ENCODE measurements around the gene HRG.
"Not testable (repeated sequence)": the region's sequence is repeated elsewhere in the genome, so short reads cannot be mapped to it uniquely, and the experiment has no call there.

HRG gene

DNA sequence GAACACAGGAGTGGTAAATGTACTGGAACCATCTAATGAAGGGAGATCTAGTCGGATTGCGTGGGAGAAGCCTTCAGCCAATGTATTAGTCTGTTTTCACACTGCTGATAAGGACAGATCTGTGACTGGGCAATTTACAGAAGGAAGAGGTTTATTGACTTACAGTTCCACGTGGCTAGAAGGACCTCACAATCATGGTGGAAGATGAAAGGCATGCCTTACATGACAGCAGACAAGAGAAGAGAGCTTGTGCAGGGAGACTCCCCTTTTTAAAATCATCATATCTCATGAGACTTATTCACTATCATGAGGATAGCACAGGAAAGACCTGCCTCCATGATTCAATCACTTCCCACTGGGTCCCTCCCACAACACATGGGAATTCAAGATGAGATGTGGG, 17.0 kb downstream of the HRG start:
- no peak for DNase-seq

DNA sequence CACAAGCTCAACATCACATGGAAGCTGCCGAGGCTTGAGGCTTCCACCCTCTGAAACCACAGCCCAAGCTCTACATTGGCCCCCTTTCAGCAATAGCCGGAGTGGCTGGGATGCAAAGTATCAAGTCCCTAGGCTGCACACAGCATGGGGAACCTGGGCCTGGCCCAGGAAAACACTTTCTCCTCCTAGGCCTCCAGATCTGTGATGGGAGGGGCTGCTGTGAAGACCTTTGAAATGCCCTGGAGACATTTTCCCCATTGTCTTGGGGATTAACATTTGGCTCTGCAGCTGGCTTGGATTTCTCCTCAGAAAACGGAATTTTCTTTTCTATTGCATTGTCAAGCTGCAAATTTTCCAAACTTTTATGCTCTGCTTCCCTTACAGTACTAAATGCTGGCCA, 18.2 kb downstream of the HRG start:
- no peak for DNase-seq

DNA sequence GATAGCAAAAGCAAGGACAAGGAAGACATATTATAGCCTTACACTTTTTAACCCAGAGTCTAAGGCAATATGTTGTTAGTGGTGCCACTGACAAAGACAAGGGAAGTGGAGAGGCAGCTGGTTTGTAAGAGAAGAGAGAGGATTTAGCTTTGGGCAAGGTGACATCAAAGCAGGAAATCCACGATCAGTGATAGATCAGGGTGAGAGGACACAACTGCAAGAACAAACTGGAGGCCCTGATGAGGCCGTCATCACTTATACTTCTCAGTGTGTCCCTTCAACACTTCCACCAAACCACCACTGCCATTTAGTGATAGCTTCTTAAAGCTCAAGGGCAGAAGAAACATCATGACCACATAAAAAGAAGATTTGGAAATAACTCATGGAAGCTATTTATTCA, 20.7 kb downstream of the HRG start:
- not testable (repeated sequence) for DNase-seq

DNA sequence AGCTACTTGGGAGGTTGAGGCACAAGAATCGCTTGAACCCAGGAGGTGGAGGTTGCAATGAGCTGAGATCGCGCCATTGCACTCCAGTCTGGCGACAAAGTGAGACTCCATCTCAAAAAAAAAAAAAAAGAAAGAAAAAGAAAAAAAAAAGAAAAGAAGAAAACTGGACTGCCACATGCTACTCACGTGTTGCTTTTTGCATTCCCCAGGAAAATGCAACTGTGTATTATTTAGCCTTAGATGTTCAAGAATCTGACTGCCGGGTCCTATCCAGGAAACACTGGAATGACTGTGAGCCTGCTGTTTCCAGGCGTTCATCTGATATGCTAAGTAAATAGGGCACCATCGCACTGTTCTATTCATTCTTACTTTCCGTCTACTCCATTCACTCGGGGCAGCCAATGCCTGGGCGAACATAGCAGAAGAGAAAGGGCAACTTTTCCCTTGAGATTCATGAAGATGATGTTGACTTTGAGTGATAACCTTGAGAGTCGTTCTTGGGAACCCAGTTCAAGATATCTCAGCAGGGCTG, 21.4 kb downstream of the HRG start:
- no peak for DNase-seq

DNA sequence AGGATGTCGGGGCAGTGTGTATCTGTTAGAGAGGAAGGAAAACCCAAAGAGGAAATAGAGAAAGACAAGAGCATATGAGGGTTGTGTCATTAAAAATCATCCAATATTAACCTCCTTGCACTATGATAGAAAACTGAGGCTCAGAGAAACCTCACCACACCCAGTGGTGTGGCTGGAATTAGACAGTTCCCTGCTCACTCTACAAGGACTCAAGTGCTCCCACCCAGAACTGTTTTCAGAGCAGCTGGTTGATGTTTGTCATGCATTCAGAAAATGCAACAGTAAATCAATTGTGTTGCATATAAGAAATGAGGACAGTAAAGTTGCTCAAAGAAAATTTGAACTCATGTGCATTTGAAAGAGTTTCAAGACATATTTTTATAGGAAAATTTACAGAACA, 24.5 kb downstream of the HRG start:
- DNase-seq = not testable (repeated sequence)

DNA sequence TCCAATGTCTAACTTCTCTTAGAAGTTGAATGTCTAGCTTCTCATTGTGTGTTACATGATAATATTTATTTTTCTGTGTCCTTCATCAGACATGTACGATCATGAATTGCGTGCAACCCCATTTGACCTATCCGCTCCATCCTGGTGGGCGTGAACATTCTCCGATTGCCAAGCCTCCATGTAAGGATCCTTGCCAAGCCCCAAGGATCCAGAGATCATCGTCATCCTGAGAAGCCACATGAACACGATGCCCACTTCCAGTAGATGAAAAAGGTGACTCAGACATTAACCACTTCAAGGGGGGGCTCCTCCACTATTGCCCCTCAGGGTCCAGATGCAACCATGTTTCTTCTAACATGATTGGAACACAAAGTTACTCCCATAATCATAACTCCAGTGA, 25.9 kb downstream of the HRG start:
- DNase-seq = no peak

DNA sequence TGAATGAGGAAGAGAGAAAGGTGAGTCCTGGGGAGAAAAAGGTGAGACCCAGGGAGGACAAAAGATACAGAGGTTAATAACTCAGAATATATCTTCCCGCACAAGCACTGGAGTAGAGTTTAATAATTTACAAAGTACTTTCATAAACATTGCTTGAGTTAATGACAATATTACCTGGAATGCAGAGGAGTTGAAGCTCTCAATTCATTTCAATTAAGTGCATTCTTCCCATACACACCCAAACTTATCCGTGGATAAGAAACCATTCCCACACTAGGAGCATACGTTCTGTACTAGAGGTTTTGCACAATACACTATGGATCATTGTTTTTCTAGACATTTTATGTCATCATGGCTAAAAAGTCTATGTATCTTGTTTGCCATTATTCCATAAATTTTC, 28.0 kb downstream of the HRG start:
- DNase-seq = no peak

DNA sequence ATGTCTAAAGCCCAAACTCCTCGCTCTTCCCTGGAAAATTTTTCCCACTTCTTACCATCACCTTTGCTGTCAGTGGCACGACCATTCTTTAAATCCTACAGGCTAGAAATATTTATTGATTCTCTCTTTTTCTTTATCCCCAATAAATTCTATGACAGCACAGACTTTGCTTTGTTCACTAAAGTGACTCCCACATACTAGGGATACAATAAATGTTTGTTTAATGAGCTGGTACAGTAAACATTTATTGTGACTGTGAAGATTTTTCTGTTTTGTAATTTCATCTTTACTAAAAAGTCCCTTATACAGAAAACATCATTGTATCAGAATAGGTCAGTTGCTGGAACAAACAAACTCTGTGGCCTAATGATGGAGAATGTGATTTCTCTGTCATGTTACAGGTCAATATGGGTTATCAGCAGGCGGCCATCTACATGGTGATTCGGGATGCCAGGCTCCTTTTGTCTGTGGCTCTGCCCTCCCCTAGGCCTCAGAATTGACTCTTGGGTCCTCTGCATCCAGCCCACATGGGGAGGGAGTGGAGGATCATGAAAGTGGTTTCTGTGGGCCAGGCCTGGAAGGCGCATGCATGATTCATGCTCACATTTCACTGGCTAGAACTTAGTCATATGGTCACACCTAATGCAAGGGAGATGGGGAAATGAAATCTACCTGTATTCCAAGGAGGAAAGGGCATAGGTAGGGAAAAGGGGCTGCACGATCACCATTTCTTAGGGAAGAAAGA, 28.6 kb downstream of the HRG start:
- no peak for DNase-seq

DNA sequence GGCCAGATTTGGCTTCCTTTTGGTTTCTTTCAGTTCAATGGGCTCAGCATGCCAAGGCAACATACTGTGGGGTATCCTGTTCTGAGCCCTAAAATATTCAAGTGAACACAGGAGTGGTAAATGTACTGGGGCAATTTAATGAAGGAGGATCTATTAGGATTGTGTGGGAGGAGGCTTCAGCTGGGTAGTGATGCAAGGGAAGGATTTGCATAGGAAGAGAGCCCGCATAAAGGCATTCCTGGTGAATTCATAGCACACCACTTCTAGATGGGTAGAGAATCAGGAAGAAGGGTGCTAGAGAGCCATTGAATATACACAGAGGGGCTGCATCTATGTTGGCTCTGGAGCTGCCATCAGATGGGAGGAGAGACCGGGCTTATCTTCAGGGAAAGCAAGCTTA, 30.7 kb downstream of the HRG start:
- no peak for DNase-seq

DNA sequence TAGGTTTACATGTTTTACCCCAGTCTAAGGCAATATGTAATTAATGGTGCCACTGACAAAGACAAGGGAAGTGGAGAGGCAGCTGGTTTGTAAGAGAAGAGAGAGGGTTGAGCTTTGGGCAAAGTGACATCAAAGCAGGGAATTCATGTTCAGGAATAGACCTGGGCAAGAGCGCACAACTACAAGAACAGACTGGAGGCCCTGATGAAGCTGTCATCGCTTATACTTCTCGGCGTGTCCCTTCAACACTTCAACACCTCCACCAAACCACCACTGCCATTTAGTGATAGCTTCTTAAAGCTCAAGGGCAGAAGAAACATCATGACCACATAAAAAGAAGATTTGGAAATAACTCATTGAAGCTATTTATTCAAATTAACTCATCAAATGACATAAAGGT, 31.7 kb downstream of the HRG start:
- DNase-seq = no peak

DNA sequence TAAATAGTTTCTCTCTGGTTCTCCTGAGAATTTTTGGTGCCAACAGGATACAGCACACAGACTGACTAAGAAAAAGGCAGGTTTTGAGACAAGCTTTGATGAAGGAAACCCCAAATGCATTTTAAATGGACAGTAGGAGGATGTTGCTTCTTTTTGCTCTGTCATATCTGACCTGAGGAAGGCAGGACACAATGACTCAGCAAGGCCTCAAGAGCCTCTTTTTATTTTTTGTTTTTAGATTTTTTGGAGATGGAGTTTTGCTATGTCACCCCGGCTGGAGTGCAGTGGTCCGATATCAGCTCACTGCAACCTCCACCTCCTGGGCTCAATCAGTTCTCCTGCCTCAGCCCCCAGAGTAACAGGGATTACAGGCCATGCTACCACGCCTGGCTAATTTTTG, 34.5 kb downstream of the HRG start:
- DNase-seq = no peak

DNA sequence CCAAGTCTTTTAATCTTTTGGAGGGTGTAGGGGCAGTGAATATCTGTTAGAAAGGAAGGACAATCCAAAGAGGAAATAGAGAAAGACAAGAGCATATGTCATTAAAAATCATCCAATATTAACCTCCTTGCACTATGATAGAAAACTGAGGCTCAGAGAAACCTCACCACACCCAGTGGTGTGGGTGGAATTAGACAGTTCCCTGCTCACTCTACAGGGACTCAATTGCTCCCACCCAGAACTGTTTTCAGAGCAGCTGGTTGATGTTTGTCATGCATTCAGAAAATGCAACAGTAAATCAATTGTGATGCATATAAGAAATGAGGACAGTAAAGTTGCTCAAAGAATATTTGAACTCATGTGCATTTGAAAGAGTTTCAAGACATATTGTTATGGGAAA, 36.6 kb downstream of the HRG start:
- DNase-seq = not testable (repeated sequence)

DNA sequence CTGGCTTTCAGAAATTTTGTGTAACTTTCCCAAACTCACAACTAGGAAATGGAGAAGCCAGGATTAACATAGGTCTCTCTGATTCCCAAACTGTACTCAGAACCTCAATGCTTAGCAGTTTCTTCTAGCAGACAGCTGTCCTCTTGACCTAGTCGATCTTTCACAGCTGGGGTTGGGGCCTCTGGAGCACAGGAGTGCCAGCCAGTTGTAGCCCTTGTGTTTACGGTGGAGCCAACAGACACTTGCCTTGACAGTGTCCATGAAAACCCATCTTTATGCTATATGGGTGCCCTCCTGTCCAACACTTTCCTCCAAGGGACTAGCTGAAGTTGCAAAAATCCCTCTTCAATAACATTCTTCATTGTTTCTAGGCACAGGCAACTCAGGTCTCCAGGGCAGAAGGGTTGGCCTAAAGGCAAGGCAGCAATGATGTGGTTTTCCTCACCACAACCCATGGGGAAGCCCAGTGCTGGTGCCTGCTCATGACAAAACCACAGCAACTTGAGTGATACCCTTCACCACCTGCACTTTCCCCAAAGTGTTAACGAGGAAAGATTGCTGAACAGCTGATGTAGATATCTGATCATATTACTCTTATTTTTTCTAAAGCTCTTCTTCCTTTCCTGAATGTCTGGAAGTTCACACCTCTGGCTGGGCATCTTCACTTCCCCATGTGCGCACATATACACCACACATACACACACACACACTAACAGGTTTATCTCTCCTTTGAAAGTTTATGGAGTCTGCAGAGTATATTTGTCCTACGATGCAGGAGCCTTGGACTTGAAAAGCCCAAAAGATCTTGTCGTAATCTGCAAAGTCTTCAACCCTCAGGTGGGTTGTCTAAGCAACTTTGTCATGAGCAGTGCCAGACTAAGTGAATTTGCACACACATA, 40.3 kb downstream of the HRG start:
- no peak for DNase-seq

DNA sequence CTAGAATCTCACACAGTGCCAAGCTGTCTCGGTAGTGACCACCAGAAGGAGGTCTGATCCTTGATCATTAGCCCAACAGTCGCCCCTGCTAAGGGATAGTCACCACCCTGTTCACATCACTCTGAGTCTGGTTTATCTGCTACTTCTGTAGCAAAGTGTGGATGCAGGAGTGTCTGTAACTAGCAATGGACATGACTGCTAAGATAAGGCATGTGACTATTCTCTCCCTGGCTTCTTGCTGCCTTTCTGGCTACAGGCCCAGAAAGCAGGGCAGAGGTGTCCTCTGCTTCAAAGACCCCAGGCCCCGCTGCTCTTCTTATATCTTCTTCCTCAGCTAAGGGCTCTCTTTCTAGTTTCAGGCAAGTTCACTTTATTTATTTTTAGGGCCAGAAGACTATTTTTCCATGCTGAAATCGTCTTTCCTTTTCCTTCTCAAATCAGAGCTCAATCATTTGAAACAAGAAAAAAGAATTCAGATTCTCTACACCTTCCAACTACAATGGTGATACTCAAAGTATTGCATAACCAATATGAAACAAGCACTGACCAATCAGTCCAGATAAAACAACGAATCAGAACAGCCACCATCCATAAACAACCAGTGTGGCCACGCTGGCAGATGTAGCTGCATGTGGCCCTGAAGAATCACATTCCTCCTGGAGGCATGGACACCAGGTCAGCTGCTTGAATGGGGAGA, 43.3 kb downstream of the HRG start:
- DNase-seq = no peak

DNA sequence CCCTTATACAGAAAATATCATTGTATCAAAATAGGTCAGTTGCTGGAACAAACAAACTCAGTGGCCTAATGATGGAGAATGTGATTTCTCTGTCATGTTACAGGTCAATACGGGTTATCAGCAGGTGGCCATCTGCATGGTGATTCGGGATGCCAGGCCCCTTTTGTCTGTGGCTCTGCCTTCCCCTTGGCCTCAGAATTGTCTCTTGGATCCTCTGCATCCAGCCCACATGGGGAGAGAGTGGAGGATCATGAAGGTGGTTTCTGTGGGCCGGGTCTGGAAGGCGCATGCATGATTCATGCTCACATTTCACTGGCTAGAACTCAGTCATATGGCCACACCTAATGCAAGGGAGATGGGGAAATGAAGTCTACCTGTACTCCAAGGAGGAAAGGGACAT, 44.9 kb downstream of the HRG start:
- DNase-seq = not testable (repeated sequence)

DNA sequence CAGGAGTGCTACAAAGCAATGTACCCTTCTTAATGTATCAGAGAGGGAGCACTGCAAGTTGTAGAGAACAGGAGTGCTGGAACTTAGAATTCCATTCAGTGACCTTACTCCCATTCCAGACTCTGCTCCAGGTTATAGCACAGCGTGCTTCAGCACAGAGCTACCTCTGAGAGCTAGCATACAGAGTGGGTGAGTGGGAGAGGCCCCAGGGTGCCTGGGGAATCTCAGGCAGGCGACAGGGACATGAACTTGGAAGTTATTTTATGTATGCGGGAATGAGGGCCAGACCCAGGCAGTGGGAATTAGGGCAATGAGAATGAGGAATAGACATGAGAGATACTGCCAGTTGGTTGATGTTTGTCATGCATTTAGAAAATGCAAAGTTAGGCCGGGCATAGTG, 47.7 kb downstream of the HRG start:
- no peak for DNase-seq

DNA sequence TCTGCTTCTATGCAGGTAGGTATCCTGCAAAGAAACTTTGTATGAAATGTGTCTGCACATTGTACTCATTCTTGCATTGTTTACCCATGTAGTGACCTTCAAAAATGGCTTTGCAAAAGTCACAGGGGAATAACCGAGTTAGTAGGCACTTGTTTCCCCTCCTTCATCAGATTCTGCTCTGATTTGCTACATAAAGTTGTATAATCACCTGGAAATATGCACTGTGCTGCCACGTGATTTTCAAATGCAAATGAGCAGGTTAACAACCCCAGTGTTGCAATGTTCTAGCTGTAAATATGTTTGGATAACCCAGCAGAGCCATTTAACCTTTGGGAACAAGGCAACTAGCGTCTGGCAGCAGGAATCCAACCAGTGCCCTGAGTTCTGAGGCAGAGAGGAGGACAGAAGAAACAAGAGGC, 51.2 kb downstream of the HRG start, which contains the start of gene KNG1:
Gene KNG1 (plus strand): TSS at position 321 of the 419 bp plus-strand sequence. CDS start 184 bp downstream, outside the sequence.
- no peak for DNase-seq

DNA sequence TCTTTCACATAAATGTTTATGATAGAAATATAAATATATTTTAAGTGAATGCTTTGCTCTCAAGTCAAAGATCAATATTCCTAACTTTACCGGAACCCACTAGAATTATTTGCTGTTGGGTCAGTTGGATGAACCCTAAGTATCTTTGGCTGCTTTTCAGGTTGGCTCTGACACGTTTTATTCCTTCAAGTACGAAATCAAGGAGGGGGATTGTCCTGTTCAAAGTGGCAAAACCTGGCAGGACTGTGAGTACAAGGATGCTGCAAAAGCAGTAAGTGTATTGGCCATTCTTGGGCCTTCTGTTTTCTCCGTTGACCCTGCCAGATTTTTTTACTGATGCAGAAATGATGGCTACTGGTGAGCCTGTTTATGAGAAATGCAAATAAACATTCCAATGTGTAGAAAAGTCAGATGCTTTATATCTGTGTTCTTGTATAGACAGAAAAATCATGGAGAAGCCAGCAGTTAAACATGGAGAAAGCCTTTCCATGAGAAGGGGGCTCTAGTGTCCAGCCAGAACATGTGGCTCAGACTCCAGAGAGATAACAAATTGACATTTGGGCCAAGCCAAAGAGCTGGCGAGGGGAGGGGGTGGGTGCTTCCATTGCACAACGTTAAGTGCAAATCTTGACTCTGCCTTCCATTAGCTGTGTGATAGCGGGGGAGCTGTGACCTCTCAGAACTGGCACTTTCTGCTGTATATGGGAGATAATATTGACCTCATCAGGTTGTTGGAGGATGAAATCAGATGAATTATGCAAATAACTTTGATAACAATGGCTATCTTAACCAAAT, 54.3 kb downstream of the HRG start:
- DNase-seq = no peak

DNA sequence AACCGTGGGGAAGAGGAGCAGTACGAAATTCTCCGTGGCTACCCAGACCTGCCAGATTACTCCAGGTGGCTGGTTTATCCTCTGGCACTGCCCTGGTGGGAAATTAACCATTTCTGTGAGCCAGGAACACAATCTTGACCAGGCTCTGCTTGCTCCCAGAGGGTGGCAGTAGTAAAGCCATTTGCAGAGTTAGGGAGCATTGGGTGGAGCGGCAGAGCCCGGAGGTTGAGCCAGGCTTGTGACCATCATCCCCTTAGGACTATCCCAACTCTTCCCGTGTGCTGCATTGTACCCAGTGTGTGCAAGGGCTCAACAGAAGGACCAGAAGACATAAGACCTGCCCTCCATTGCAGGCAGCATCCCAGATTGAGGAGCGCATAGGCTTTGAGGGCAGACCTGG, 56.6 kb downstream of the HRG start:
- DNase-seq = no peak

DNA sequence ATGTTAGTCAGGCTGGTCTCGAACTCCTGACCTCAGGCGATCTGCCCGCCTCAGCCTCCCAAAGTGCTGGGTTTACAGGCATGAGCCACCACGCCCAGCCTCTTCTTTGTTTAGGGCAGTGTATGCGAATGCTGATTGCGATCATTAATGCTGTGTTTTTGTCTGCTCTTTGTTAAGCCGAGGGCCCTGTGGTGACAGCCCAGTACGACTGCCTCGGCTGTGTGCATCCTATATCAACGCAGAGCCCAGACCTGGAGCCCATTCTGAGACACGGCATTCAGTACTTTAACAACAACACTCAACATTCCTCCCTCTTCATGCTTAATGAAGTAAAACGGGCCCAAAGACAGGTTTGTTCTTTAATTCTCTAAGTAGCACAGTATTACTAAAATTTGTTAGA, 59.1 kb downstream of the HRG start:
- no peak for DNase-seq

Data from T-helper 9 cell (primary cell).